Colon (tissue), 2 donors: ENCODE data around the gene GRID1.

Experiments used
- FAIRE-seq: peaks from 2 replicates; lab custom pipeline; 2012; peaks lifted over from hg19 to GRCh38; lab: Jason Lieb, UNC
- donor health status: control.
- donor health status: control.

The GRID1 gene

GRCh38 chr10:86368987-86369386 is 2.4 kb upstream of the GRID1 start:
- FAIRE-seq = no peak

GRCh38 chr10:86368046-86368445 is 1.5 kb upstream of the GRID1 start:
- no peak for FAIRE-seq

- FAIRE-seq = no peak
Measured at GRCh38 chr10:86367152-86367951, 757 bp upstream of the GRID1 start.

- FAIRE-seq = no peak
Measured at GRCh38 chr10:86366902-86367151, 232 bp upstream of the GRID1 start.

DNA sequence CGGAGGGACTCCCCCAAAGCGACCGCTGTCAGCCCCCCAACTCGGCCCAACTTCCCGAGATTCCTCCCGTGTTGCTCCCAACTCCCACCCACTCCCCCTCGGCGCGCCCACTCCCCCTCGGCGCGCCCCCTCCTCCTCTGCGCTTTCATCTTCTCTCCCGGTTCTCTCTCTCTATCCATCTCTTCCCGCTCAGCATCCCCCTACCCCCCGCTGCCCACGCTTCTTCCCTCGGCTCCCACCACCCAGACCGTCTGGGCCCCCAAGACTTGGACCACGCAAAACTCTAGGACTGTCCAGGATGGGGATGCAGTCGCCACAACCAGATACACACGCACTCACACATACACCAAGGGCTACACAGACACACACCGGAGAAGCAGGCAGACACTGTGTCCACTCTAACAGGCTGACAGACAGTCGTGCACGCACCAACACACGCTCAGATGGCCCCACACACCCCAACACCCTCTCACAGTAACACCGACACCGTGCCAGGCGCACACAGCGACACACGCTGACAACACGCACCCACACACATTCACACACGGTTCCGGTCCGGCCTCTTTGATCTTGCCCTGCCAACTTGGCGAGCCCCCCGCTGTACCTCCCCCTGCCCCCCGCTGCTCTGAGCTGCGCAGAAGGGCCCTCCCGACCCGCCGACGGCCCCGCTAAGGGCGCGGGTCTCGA is 1.1 kb downstream of the GRID1 start:
- FAIRE-seq = no peak

DNA sequence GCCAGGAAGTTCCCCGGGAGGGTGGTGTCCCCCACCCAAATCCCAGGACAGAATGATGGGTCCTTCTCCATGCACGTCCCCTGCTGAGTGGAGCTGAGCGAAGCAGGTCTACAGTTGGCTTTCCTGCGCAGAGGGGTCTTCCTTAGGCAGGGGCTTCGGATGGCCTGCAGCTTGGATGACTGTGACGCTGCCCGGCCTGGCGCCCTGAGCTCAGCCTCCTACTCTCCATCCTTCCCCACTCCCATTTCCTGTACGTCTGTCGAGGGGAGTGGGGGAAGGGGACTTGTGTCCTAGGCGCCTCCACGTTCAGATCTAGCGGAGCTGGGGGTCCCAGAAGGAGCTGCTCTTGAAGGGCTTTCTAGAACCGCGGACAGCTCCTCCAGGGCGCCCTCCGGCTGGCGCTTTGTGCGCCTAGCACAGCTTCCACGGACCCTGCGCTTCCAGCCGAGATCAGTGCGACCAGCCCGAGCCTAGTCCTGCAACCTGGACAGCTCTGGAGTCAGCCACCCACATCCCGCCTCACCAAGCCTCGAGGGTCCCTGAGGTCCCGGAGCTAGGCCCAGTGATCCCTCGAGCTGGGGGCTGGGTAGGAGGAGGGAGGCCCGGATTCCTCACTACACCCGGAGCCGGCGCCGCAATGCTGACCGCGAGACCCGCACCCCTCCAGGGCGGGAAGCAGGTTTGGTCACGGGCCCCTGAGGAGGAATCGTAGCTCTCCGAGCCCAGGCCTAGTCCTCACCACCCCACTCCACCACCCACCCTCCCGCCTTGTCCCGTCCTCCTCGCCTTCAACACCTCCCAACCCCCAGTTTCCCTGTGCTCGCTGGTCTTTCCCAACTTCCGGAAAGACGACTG is 1.9 kb downstream of the GRID1 start:
- no peak for FAIRE-seq

DNA sequence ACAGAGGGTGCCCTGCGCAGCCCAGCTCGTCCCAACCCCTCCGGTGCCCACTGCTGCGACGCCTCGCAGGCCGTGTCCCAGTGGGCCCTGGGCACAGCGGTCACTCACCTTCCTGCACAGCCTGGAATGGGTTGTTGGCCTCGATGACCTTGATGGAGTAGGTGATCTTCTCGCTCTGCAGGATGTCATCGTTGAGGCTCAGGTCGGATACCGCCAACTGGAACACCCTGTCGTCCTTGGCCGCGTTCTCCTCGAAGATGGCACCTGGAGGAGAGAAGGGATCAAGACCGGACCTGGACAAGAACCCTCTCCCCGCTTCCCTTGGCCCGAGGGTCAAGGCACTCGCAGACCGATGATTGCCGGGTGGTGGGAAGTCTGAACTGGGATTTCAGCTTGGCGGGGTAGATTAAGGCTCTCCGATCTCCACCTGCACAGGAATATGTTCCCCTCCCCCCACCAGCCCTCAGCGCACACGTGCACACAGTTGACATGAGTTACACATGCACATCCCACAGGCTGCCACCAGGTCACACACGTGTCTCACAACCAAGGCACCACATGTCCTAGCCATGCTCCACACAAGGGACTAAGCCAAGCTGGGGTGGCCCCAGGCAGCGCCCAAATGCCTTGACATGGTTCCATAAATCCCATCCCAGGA is 2.6 kb downstream of the GRID1 start:
- FAIRE-seq = no peak

- FAIRE-seq = no peak
Measured at GRCh38 chr10:86363184-86363832, 3.3 kb downstream of the GRID1 start.

- no peak for FAIRE-seq
Measured at GRCh38 chr10:86362586-86363183, 3.9 kb downstream of the GRID1 start.

DNA sequence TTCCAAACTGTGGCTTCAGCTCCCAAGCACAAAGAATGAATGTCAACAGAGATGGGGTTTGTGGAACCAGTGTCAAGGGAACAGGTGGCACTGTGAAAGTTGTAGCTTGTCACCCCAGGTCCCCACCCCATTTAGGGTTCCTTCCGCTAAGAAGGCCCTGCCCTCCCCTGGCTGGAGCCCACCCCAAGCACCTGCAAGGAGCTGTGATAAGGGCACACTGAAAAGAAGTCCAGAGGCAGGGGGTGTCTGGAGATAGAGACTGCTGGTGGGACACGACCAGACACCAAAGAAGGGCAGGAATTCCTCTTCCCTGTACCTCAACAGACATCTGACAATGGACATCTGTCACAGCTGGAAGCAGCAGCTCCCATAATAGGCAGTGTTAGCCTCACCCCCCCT is 4.5 kb downstream of the GRID1 start:
- no peak for FAIRE-seq

GRCh38 chr10:86361156-86362128 is 5.2 kb downstream of the GRID1 start:
- no peak for FAIRE-seq

- FAIRE-seq = no peak
Measured at GRCh38 chr10:86360657-86361056, 5.9 kb downstream of the GRID1 start.

DNA sequence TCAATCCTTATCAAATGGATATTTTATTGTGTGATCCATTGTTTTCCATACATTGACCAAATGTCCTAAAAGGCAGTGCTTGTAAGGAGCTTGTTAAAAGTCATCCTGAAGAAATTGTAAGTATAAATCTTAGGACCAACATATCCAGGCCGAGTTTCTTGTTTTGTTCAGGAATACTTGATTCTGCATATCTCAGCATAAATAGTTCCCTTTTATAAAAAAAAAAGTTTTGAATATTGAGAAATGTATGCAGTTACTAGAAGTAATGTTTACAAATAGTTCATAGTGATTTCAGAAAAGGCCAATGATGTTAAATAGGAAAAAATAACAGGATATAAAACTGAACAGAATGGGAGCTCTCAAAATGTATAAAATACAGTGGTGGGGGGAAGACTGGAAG is 6.6 kb downstream of the GRID1 start:
- no peak for FAIRE-seq

GRCh38 chr10:86359111-86359510 is 7.5 kb downstream of the GRID1 start:
- no peak for FAIRE-seq

DNA sequence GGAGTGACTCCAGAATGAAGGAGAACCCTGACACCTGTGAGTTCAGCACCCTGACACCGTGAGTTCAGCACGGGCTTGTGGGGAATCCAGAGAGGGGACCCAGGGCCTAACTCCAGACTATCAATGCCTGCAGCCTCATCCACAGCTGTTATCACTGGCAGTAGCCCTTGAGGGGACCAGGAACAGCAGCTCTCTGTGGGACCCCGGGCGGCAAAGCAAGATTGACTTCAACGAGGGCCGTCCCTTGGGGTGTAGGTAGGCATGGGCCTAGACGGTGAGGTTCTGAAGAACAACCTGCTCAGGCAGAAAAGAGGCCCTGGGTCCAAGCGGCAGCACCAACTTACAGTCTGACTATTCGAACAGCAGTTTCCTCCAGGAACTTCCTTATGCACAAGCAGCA is 8.9 kb downstream of the GRID1 start:
- FAIRE-seq = no peak

DNA sequence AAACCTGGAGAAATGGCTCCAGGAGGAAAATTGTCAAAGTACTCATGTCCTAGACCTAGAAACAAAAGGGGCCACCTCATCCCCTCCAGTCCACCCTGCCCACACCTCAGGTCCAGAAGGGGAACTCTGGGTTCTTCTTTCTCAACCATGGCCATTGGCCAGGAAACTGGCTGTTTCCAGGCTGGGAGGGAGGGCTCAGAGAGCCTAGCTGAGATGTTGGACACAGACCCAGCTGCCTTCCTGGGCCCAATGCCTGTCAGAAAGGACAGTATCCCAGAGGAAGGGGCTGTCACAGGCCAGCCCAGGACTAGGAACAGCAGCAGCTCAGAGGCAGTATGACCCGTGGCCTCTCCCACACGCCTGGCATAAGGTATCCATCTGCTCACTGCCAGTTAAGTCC is 9.6 kb downstream of the GRID1 start:
- no peak for FAIRE-seq

GRCh38 chr10:86356296-86356695 is 10.3 kb downstream of the GRID1 start:
- no peak for FAIRE-seq

GRCh38 chr10:86355571-86356038 is 11.0 kb downstream of the GRID1 start:
- FAIRE-seq = no peak

DNA sequence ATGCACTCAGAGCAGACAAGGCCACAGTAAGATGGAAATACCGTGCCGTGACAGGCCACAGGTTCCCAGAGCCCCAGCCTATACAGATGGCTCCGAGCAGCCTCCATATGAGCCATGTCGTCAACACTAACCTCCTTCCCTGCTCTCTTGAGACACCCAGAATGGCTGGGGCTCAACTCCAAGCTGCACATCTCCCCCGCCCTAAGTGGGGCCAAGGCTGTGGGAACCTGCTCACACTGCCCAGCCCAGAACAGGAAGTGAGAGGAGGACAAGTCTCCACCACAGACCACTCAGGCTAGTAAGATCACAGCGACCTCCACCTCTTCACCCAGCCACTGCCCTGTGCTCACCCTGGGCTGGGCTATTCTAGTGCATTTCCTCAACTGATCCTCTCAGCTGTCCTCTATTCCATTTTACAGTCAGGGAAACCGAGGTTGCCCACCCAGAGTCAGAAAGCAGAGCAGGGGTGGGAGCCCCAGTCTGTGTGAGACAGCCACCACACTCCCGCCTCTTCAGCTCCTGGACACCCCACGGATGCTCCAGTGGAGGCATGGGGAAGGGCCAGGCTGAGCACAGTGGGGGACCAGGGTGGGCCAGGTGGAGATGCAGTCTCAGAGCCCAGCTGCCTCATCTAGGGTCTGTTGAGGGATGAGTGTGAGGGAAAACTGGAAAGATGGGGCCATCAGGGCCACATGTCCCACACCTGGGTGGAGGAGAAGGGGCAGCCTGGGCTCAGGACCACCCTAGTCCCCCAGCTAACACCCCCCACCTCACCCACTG is 11.6 kb downstream of the GRID1 start:
- FAIRE-seq = no peak
